Vagina (tissue), 2 donors: ENCODE results near the gene DHDDS. TPM values are rescaled to one million over a fixed set of nuclear protein-coding genes. Genes with fewer than 3 reads are reported as not detected.

Source experiments
- DNase-seq, 2 donors: peaks; one replicate each; pipeline ENCODE4 v3.0.0-alpha.2; 2017; ENCODE audit errors: extremely low spot score in 2 of 2
- H3K27ac ChIP-seq: fragments of 200-600 bp; sonication (generic); one replicate; pipeline ENCODE4 v1.5.1; 2019
- H3K27me3 ChIP-seq: fragments of 200-600 bp; sonication (generic); one replicate; pipeline ENCODE4 v1.5.1; 2019
- H3K36me3 ChIP-seq, 2 donors: fragments of 200-600 bp; sonication (generic); one replicate each; pipeline ENCODE4 v1.5.1; 2017 to 2019
- H3K4me1 ChIP-seq: fragments of 200-600 bp; sonication (generic); one replicate; pipeline ENCODE4 v1.5.1; 2019
- H3K4me3 ChIP-seq, 2 donors: fragments of 200-600 bp; sonication (generic); 1 replicate in 1 of 2; 2 replicates in 1 of 2; pipeline ENCODE4 v1.5.1; 2016 to 2019
- H3K9me3 ChIP-seq: fragments of 200-600 bp; sonication (generic); one replicate; pipeline ENCODE4 v1.5.1; 2019
- CTCF ChIP-seq, 3 experiments: fragments of 450-650 bp in 2 of 3; fragments of 200-600 bp in 1 of 3; sonication (generic) in 1 of 3; IDR thresholded peaks; one replicate each; pipeline ENCODE4 v1.5.1; 2017 to 2019; ENCODE audit warnings: antibody characterized with exemption in 3 of 3, mild to moderate bottlenecking in 2 of 3, moderate library complexity in 2 of 3
- POLR2A ChIP-seq, 2 donors: fragments of 450-650 bp; IDR thresholded peaks; one replicate each; pipeline ENCODE4 v1.6.1; 2017; ENCODE audit warnings: antibody characterized with exemption in 2 of 2, mild to moderate bottlenecking in 2 of 2, moderate library complexity in 2 of 2
- POLR2AphosphoS5 ChIP-seq, 2 donors: sonication (generic); formaldehyde crosslinking; IDR thresholded peaks; one replicate each; pipeline ENCODE4 v1.9.0; 2017; ENCODE audit warnings: antibody characterized with exemption in 2 of 2, mild to moderate bottlenecking in 2 of 2, low read depth in 1 of 2; ENCODE audit not compliant: insufficient read depth in 1 of 2
- intact Hi-C: fragments of 100-400 bp; cut with DNase I; formaldehyde crosslinking; loops from one replicate; pipeline ENCODE4 v1.15.1; 2023
- total RNA-seq: library from RNA; depleted of rRNA; stranded (reverse); fragments of >200 nt; gene quantifications from one replicate; pipeline ENCODE4 v1.2.3, GENCODE V29; 2016

The DHDDS gene
- total RNA-seq, 1 donor from 2014 or later = 24.8 TPM

DNA sequence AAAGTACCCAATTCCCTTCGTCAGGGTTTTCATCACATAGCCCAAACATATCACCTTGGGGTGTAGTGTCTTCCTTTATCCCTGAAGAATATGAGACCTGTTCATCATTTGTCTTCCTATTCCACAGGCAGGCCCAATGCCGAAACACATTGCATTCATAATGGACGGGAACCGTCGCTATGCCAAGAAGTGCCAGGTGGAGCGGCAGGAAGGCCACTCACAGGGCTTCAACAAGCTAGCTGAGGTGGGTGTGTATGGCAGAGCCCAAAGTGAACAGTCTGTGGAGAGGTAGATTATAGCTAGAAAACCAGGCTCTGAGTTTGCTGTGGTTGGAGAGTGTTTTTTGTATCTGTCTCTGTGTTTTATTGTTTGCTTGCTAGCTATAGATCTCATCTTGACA lies 5.9 kb downstream of the DHDDS start:
- no peaks in the 10 kb centered on the region for H3K27me3 ChIP-seq
- TF ChIP-seq POLR2AphosphoS5 (IDR thresholded peaks at IDR 0.05; ENCODE audit: insufficient read depth in 1 of 2, low read depth in 1 of 2) (no peak), CTCF (IDR thresholded peaks at IDR 0.05) (no peak), POLR2A (IDR thresholded peaks at IDR 0.05) (no peak)
- H3K36me3 ChIP-seq = peaks cover 0 to 68% of the 10 kb centered on the region in 2 donors
- no peak overlapping the region for H3K27ac ChIP-seq
- DNase-seq = no peak
- intact Hi-C loops = no loop called here
- no peaks in the 10 kb centered on the region for H3K9me3 ChIP-seq
- H3K4me3 ChIP-seq = no peak overlapping the region
- peaks cover 16% of the 10 kb centered on the region for H3K4me1 ChIP-seq

DNA sequence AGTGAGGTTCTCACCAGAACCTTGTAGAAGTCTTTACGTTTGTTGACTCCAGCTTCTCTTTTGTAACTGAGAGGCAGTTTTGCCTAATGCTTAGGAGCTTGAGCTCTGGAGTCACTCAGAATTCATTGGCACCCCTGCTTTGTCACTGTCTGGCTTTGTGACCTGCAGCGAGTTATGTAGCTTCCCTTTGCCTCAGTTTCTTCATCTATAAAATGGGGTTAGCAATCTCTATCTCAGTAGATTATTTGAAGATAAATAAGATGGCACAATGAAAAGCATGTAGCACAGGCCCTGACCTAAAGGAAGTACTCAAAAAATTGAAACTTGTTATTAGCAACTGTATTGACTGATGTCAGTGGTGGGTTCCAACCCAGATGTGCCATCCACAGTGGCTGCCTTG lies 8.1 kb downstream of the DHDDS start:
- Histone ChIP-seq H3K36me3 (peaks cover 0 to 87% of the 10 kb centered on the region in 2 donors), H3K4me3 (no peak overlapping the region), H3K4me1 (no peaks in the 10 kb centered on the region), H3K27me3 (no peaks in the 10 kb centered on the region), H3K9me3 (no peaks in the 10 kb centered on the region), H3K27ac (no peak overlapping the region)
- no peak for DNase-seq
- intact Hi-C loops = no loop called here
- TF ChIP-seq POLR2A (IDR thresholded peaks at IDR 0.05) (no peak), POLR2AphosphoS5 (IDR thresholded peaks at IDR 0.05; ENCODE audit: insufficient read depth in 1 of 2, low read depth in 1 of 2) (no peak), CTCF (IDR thresholded peaks at IDR 0.05) (no peak)

DNA sequence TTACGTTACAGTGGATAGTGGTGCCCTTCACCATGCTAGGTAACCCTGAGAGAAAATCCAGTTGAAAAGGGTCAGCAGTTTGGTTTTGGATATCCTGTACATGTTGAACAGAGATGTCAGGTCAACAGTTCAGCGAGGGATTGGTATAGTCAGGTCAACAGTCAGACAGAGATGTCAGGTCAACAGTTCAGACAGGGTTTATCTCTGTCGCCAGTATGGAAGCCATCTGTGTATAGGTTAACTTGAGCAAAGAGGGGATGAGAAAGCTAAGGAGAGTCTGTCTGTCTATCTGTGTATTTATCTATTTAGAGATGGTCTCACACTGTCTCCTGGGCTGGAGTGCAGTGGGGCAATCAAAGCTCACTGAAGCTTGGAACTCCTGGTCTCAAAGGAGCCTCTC lies 17.7 kb downstream of the DHDDS start:
- H3K27me3 ChIP-seq = no peaks in the 10 kb centered on the region
- intact Hi-C loops = no loop called here
- H3K27ac ChIP-seq = no peak overlapping the region
- DNase-seq = no peak
- H3K9me3 ChIP-seq = no peaks in the 10 kb centered on the region
- H3K4me1 ChIP-seq = no peaks in the 10 kb centered on the region
- H3K36me3 ChIP-seq = peaks cover 0 to 47% of the 10 kb centered on the region in 2 donors
- H3K4me3 ChIP-seq = no peak overlapping the region
- TF ChIP-seq POLR2A (IDR thresholded peaks at IDR 0.05) (no peak), POLR2AphosphoS5 (IDR thresholded peaks at IDR 0.05; ENCODE audit: insufficient read depth in 1 of 2, low read depth in 1 of 2) (no peak), CTCF (IDR thresholded peaks at IDR 0.05) (no peak)

DNA sequence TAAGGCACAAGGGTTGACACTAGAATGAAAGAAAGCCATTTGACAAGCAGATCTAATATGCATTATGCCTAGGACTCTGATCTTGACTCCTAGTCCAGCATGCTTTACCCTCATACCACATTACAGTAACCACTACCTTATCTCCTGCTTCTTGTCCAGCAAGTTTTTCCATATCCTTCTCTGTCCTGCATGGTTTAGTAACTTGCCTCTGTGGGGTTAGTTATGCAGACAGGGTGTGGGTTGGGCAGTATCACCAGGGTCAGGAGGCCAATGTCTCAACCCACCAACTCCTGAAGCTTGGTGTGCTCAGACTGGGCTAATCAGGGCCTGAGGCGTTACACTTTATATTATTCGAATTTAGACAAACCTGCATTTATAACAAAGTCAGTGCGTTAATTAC lies 18.8 kb downstream of the DHDDS start:
- intact Hi-C loops = no loop called here
- no peak overlapping the region for H3K27ac ChIP-seq
- H3K36me3 ChIP-seq = peaks cover 0 to 49% of the 10 kb centered on the region in 2 donors

More for the DNA sequence above, 18.8 kb downstream of the DHDDS start:
- no peak for TF ChIP-seq POLR2AphosphoS5 (IDR thresholded peaks at IDR 0.05; ENCODE audit: insufficient read depth in 1 of 2, low read depth in 1 of 2)
- TF ChIP-seq POLR2A (IDR thresholded peaks at IDR 0.05) = no peak
- TF ChIP-seq CTCF (IDR thresholded peaks at IDR 0.05) = no peak
- Histone ChIP-seq H3K4me1 (no peaks in the 10 kb centered on the region), H3K9me3 (no peaks in the 10 kb centered on the region), H3K27me3 (no peaks in the 10 kb centered on the region), H3K4me3 (no peak overlapping the region)
- DNase-seq = no peak
